Subcutaneous adipose tissue (tissue), 4 donors: ENCODE results near the gene EYS. TPM values are rescaled to one million over a fixed set of nuclear protein-coding genes. Genes with fewer than 3 reads are reported as not detected.

Experiments used
- CTCF ChIP-seq: fragments of 450-650 bp; IDR thresholded peaks from one replicate; pipeline ENCODE4 v1.5.1; 2016; ENCODE audit warnings: low read depth, mild to moderate bottlenecking, control low read depth, antibody characterized with exemption, moderate library complexity
- total RNA-seq, 4 donors: library from RNA; depleted of rRNA; stranded (reverse); fragments of >200 nt; gene quantifications; one replicate each; pipeline ENCODE4 v1.1.0, GENCODE V29; 2016

Gene EYS
- total RNA-seq, 4 donors from 2014 or later: 0.17 to 3.8 (median 0.82) TPM

- TF ChIP-seq CTCF: no peak
These were observed 1923.9 kb downstream of the EYS start for GRCh38 chr6:63783096-63783495.

- TF ChIP-seq CTCF: no peak
These were observed 1932.1 kb downstream of the EYS start for GRCh38 chr6:63774961-63775360.

GRCh38 chr6:63773200-63773599 lies 1933.8 kb downstream of the EYS start:
- no peak for TF ChIP-seq CTCF

GRCh38 chr6:63765828-63766227 lies 1941.2 kb downstream of the EYS start:
- no peak for TF ChIP-seq CTCF

- no peak for TF ChIP-seq CTCF
These were observed 1942.6 kb downstream of the EYS start for GRCh38 chr6:63764318-63764916.

GRCh38 chr6:63760199-63760598 lies 1946.8 kb downstream of the EYS start:
- TF ChIP-seq CTCF: no peak

- no peak for TF ChIP-seq CTCF
These were observed 1947.4 kb downstream of the EYS start for GRCh38 chr6:63759605-63760105.
